NOMO-1 treated with DMSO at 0.1 percent for 48 hours (cell line): ENCODE data around the gene OPRL1.

Experiments
- DNase-seq: peaks from one replicate; lab custom pipeline; 2025; ENCODE audit not compliant: unreplicated experiment; lab: John Stamatoyannopoulos, UW

The OPRL1 gene

GRCh38 chr20:64070244-64070993 is 9.5 kb upstream of the OPRL1 start:
- DNase-seq = no peak

GRCh38 chr20:64071341-64072332 is 8.2 kb upstream of the OPRL1 start:
- no peak for DNase-seq

GRCh38 chr20:64072498-64073063 is 7.3 kb upstream of the OPRL1 start:
- DNase-seq = no peak

- no peak for DNase-seq
Measured at GRCh38 chr20:64073476-64074183, 6.3 kb upstream of the OPRL1 start.

- no peak for DNase-seq
Measured at GRCh38 chr20:64074184-64074789, 5.6 kb upstream of the OPRL1 start.

GRCh38 chr20:64074963-64075362 is 4.9 kb upstream of the OPRL1 start:
- no peak for DNase-seq

- no peak for DNase-seq
Measured at GRCh38 chr20:64075556-64075955, 4.3 kb upstream of the OPRL1 start.

GRCh38 chr20:64076061-64076997 is 3.6 kb upstream of the OPRL1 start:
- no peak for DNase-seq

GRCh38 chr20:64077094-64077493 is 2.8 kb upstream of the OPRL1 start:
- DNase-seq = peak; percentile 74

GRCh38 chr20:64077541-64077875 is 2.4 kb upstream of the OPRL1 start:
- no peak for DNase-seq

GRCh38 chr20:64077876-64078551 is 1.9 kb upstream of the OPRL1 start:
- peak; percentile 62 for DNase-seq

- DNase-seq = no peak
Measured at GRCh38 chr20:64078934-64079272, 979 bp upstream of the OPRL1 start.

GRCh38 chr20:64079273-64080012 is 439 bp upstream of the OPRL1 start, which contains the start of gene RGS19:
TSS of gene RGS19 (minus strand) at chr20:64079518. CDS start at chr20:64076886, 2,632 bp downstream.
- DNase-seq = peak; percentile 91

- DNase-seq = no peak
Measured at GRCh38 chr20:64080813-64081623, 1.1 kb downstream of the OPRL1 start.

GRCh38 chr20:64081624-64081964 is 1.7 kb downstream of the OPRL1 start:
- DNase-seq = no peak

- no peak for DNase-seq
Measured at GRCh38 chr20:64082126-64082731, 2.3 kb downstream of the OPRL1 start.

- DNase-seq = no peak
Measured at GRCh38 chr20:64082820-64083377, 3.0 kb downstream of the OPRL1 start.
